ENCODE measurements around the gene ST7L.

ST7L gene

DNA sequence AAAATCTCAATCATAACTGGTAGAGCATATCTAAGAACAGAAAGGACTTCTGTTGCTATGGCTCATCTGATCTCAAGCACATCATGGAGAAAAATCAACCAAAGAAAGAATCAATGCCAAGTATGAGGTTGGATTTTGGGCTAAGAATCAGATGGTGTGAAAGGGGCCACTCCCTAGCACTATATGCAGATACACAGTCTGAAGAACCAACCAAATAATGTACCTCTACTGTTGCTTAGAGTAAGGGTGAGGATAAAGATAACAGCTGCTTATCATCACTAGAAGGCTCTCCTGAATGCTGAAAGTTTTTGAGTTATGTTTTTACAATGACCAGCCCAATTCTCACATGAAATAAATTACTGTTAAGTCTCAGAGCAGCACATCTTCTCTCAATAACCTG, 35.6 kb downstream of the ST7L start:
- Mint-ChIP-seq H3K4me1 (ENCODE audit: low read depth) (no peaks in the 10 kb centered on the region), H3K4me3 (no peak overlapping the region), H3K27ac (no peak overlapping the region), H3K9me3 (ENCODE audit: low read depth) (no peaks in the 10 kb centered on the region), H3K27me3 (no peaks in the 10 kb centered on the region), H3K36me3 (peaks cover 10% of the 10 kb centered on the region)

DNA sequence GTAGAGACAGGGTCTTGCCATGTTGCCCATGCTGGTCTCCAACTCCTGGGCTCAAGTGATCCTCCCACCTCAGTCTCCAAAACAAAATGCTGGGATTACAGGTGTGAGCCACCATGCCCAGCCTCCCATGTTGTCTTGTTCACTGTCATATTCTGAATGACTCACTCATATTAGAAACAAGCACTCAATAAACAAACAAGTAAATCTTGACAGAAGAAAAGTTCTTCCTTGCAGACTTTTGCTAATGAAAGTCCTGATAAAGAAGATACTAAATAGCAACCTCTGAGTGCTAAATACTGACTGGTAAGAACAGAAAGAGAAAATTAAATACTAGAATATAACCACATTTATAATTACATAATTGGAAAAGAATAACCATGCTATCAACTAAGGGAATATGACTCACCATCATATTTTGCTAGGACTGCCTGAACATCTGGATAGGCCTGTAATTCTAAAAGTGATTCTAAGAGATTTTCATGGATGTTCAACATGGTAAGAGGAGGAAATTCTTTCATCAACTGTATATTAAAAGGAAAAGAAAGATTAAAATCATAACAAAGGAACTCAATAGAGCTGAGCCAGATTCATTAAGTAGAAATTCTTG, 37.3 kb downstream of the ST7L start:
- peaks cover 6% of the 10 kb centered on the region for H3K36me3 Mint-ChIP-seq
- H3K9me3 Mint-ChIP-seq (ENCODE audit: low read depth): no peaks in the 10 kb centered on the region
- H3K4me3 Mint-ChIP-seq: no peak overlapping the region
- H3K4me1 Mint-ChIP-seq (ENCODE audit: low read depth): no peaks in the 10 kb centered on the region
- no peaks in the 10 kb centered on the region for H3K27me3 Mint-ChIP-seq
- H3K27ac Mint-ChIP-seq: no peak overlapping the region

- H3K36me3 Mint-ChIP-seq: peaks cover 11% of the 10 kb centered on the region
- no peaks in the 10 kb centered on the region for H3K27me3 Mint-ChIP-seq
- H3K27ac Mint-ChIP-seq: no peak overlapping the region
- H3K9me3 Mint-ChIP-seq (ENCODE audit: low read depth): no peaks in the 10 kb centered on the region
- no peak overlapping the region for H3K4me3 Mint-ChIP-seq
- no peaks in the 10 kb centered on the region for H3K4me1 Mint-ChIP-seq (ENCODE audit: low read depth)
These were observed 39.0 kb downstream of the ST7L start for GRCh38 chr1:112579801-112580510.

- Mint-ChIP-seq H3K36me3 (peaks cover 16% of the 10 kb centered on the region), H3K27ac (no peak overlapping the region), H3K9me3 (ENCODE audit: low read depth) (no peaks in the 10 kb centered on the region)
These were observed 42.7 kb downstream of the ST7L start for GRCh38 chr1:112576240-112576639.

GRCh38 chr1:112575154-112575804, 43.7 kb downstream of the ST7L start:
- Mint-ChIP-seq H3K36me3 (peaks cover 12% of the 10 kb centered on the region), H3K4me1 (ENCODE audit: low read depth) (no peaks in the 10 kb centered on the region), H3K27me3 (no peaks in the 10 kb centered on the region), H3K4me3 (no peak overlapping the region), H3K27ac (no peak overlapping the region), H3K9me3 (ENCODE audit: low read depth) (no peaks in the 10 kb centered on the region)

More at GRCh38 chr1:112576240-112576639, 42.7 kb downstream of the ST7L start:
- Mint-ChIP-seq H3K4me1 (ENCODE audit: low read depth) (no peaks in the 10 kb centered on the region), H3K27me3 (no peaks in the 10 kb centered on the region), H3K4me3 (no peak overlapping the region)

- no peak overlapping the region for H3K4me3 Mint-ChIP-seq
- no peaks in the 10 kb centered on the region for H3K4me1 Mint-ChIP-seq (ENCODE audit: low read depth)
- no peaks in the 10 kb centered on the region for H3K27me3 Mint-ChIP-seq
- H3K27ac Mint-ChIP-seq: no peak overlapping the region
- no peaks in the 10 kb centered on the region for H3K9me3 Mint-ChIP-seq (ENCODE audit: low read depth)
- peaks cover 14% of the 10 kb centered on the region for H3K36me3 Mint-ChIP-seq
These were observed 53.1 kb downstream of the ST7L start for GRCh38 chr1:112565800-112566199.

DNA sequence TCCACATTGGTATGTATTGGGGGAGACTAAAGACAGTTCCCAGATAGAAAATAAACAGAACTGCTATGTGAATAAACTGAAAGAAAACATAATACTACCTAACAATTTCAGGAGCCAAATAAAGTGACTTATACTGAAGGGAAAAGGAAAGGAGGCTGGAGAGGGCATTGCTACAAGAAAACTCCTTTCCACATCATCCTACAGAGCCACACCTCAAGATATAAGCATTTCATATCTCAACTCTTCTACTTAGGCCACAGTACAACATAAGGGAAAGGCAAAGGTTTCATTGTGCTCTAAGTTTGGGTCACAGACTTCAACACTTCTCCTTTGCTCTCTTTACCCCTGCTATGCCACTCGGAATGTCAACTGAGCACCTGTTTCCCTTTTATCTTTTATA, 54.9 kb downstream of the ST7L start:
- Mint-ChIP-seq H3K9me3 (ENCODE audit: low read depth) (no peaks in the 10 kb centered on the region), H3K4me1 (ENCODE audit: low read depth) (no peaks in the 10 kb centered on the region), H3K27me3 (no peaks in the 10 kb centered on the region), H3K27ac (no peak overlapping the region), H3K4me3 (no peak overlapping the region), H3K36me3 (peaks cover 12% of the 10 kb centered on the region)

- no peak overlapping the region for H3K4me3 Mint-ChIP-seq
- H3K36me3 Mint-ChIP-seq: peaks cover 11% of the 10 kb centered on the region
- H3K9me3 Mint-ChIP-seq (ENCODE audit: low read depth): no peaks in the 10 kb centered on the region
- H3K4me1 Mint-ChIP-seq (ENCODE audit: low read depth): no peaks in the 10 kb centered on the region
- H3K27me3 Mint-ChIP-seq: no peaks in the 10 kb centered on the region
- H3K27ac Mint-ChIP-seq: no peak overlapping the region
These were observed 55.6 kb downstream of the ST7L start for GRCh38 chr1:112563341-112563740.

DNA sequence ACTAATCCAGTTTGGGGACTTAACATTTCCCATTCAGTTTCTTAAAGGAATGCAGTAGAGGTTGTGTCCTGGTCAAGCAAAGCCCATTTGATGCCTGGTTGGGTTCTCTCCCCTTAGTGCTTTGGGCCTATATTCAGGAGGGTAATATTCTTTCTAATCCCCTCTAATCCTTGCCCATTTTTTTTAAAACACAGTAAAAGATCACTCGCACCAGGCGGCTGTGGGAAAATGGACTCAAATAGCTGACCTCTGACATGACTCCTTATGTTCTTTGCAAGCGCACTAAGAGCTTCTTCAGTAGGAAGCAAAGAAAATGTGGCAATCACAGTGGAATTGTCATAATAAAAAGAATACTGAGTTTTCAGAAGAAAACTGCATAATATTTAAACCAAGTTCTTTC, 60.3 kb downstream of the ST7L start:
- Mint-ChIP-seq H3K27me3 (no peaks in the 10 kb centered on the region), H3K4me3 (no peak overlapping the region), H3K36me3 (peaks cover 12% of the 10 kb centered on the region), H3K27ac (no peak overlapping the region), H3K4me1 (ENCODE audit: low read depth) (no peaks in the 10 kb centered on the region), H3K9me3 (ENCODE audit: low read depth) (no peaks in the 10 kb centered on the region)

DNA sequence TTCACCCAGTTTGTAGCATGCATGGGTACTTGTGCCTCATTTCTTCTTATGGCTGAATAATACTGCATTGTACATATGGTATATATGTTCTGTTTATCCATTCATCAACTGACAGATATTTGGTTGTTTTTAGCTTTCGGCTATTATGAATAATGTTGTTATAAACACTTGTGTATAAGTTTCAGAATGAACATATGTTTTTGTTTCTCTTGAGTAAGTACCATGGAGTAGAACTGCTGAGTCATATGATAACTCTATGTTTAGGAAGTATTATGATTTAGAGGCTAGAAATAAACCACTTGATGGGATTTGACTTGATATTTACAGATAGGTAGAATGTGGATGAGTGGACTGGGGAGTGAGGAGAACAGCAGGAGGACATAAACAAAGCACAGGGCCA, 61.6 kb downstream of the ST7L start:
- H3K9me3 Mint-ChIP-seq (ENCODE audit: low read depth): no peaks in the 10 kb centered on the region
- H3K4me1 Mint-ChIP-seq (ENCODE audit: low read depth): no peaks in the 10 kb centered on the region
- H3K36me3 Mint-ChIP-seq: peaks cover 7% of the 10 kb centered on the region
- no peak overlapping the region for H3K27ac Mint-ChIP-seq
- H3K27me3 Mint-ChIP-seq: no peaks in the 10 kb centered on the region
- H3K4me3 Mint-ChIP-seq: no peak overlapping the region

DNA sequence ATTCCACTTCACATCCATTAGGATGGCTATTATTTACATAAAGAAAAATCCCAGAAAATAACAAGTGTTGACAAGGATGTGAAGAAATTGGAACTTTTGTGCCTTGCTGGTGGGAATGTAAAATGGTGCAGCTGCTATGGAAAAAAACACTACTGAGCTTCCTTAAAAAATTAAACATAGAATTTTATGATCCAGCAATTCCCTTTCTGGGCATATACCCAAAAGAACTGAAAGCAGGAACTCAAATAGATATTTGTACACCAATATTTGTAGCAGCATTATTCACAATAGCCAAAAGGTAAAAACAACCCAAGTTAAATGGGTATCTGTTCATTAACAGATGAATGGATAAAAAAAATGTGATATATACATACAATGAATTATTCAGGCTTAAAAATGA, 64.5 kb downstream of the ST7L start:
- no peaks in the 10 kb centered on the region for H3K27me3 Mint-ChIP-seq
- H3K4me1 Mint-ChIP-seq (ENCODE audit: low read depth): no peaks in the 10 kb centered on the region
- H3K27ac Mint-ChIP-seq: no peak overlapping the region
- peaks cover 11% of the 10 kb centered on the region for H3K36me3 Mint-ChIP-seq
- no peak overlapping the region for H3K4me3 Mint-ChIP-seq
- no peaks in the 10 kb centered on the region for H3K9me3 Mint-ChIP-seq (ENCODE audit: low read depth)

- H3K9me3 Mint-ChIP-seq (ENCODE audit: low read depth): no peaks in the 10 kb centered on the region
- no peaks in the 10 kb centered on the region for H3K4me1 Mint-ChIP-seq (ENCODE audit: low read depth)
- no peak overlapping the region for H3K27ac Mint-ChIP-seq
- no peaks in the 10 kb centered on the region for H3K27me3 Mint-ChIP-seq
- no peak overlapping the region for H3K4me3 Mint-ChIP-seq
- H3K36me3 Mint-ChIP-seq: peaks cover 10% of the 10 kb centered on the region
These were observed 69.4 kb downstream of the ST7L start for GRCh38 chr1:112549590-112549989.

DNA sequence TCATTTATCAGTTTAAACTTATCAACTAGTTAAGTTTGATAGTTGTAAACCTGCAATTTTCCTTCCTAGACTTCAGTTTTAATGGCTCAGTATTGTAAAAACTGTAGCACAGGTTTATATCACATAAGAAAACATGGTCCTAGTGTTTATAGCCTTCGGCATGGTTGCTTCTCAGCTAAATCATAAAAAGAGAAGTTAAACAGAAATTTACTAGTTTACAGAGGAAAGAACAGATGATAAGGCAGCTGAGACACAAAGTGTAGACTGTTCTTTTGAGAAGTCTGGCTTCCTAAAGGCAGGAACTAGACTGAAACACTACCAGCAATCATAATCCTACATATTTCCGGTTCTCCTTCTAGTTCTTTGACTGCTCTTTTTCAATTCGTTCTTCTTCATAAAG, 70.4 kb downstream of the ST7L start:
- H3K36me3 Mint-ChIP-seq: peaks cover 8% of the 10 kb centered on the region
- no peaks in the 10 kb centered on the region for H3K9me3 Mint-ChIP-seq (ENCODE audit: low read depth)

GRCh38 chr1:112546076-112546475, 72.9 kb downstream of the ST7L start:
- H3K9me3 Mint-ChIP-seq (ENCODE audit: low read depth): no peaks in the 10 kb centered on the region
- no peaks in the 10 kb centered on the region for H3K4me1 Mint-ChIP-seq (ENCODE audit: low read depth)
- peaks cover 13% of the 10 kb centered on the region for H3K36me3 Mint-ChIP-seq
- H3K27ac Mint-ChIP-seq: no peak overlapping the region
- no peak overlapping the region for H3K4me3 Mint-ChIP-seq
- H3K27me3 Mint-ChIP-seq: no peaks in the 10 kb centered on the region

More for the DNA sequence above, 70.4 kb downstream of the ST7L start:
- Mint-ChIP-seq H3K27me3 (no peaks in the 10 kb centered on the region), H3K4me3 (no peak overlapping the region), H3K4me1 (ENCODE audit: low read depth) (no peaks in the 10 kb centered on the region), H3K27ac (no peak overlapping the region)

DNA sequence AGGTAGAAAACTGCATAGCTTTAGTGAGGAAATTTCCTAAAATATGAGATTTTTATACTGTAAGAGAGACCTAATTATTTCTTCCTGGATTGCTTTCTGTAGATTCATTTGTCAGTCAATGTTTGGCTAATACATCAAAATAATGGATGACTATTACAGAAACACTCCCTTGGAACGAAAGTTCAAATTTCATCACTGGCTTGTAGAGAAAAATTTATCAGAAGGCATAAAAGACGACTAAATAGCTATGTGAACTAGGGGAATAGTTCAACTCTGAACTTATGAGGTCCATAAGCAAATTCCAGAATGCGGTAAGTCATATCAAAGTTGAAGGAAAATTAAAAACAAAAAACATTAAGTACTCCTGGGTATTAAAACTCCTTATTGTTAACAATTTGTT, 74.2 kb downstream of the ST7L start:
- no peaks in the 10 kb centered on the region for H3K4me1 Mint-ChIP-seq (ENCODE audit: low read depth)
- no peaks in the 10 kb centered on the region for H3K9me3 Mint-ChIP-seq (ENCODE audit: low read depth)
- peaks cover 14% of the 10 kb centered on the region for H3K36me3 Mint-ChIP-seq
- H3K27me3 Mint-ChIP-seq: no peaks in the 10 kb centered on the region
- no peak overlapping the region for H3K27ac Mint-ChIP-seq
- H3K4me3 Mint-ChIP-seq: no peak overlapping the region
